CD4-positive, alpha-beta T cell treated with Interleukin-6 at 100 ng/mL for 8 hours (primary cell): Measurements from ENCODE around the gene FBRSL1.
"Not testable (repeated sequence)": the region's sequence is repeated elsewhere in the genome, so short reads cannot be mapped to it uniquely, and the experiment has no call there.

Experiments used
- DNase-seq: peaks from one replicate; pipeline ENCODE4 v3.0.0-alpha.2; 2020; ENCODE audit warnings: mixed read lengths, low spot score

Gene FBRSL1

DNA sequence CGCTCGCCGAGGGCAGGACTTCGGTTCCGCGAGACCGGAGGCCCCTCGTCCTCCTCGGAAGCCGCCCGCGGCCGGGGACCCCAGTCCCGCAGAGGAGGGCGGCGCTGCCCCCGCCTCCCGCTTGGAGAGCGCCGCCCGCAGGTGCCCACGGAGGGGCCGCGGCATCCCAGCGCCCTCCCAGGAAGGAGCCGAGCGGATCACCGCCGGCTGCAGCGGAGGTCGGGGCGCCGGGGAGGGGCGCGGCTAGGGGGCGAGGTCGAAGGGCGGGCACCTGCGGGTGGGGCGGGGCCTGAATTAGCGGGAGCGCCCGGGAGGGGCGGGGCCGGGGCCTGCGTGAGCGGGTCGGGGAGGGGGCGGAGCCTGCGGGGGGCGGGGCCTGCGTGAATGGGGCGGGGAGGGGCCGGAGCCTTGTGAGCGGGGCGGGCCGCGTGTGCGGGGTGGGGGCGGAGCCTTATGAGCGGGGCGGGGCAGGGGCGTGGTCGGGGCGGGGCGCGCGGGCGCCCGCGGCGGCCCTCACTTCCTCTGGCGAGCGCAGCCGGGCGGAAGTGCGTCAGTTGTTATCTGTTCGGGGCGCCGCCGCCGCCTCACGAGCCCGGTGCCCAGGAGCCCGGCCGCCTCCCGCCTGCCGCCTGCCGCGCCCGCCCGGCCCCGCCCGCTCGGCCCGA lies at the start of gene FBRSL1:
TSS of gene FBRSL1 (plus strand) at position 550 of the 665 bp plus-strand sequence.
- DNase-seq: peak; percentile 96

DNA sequence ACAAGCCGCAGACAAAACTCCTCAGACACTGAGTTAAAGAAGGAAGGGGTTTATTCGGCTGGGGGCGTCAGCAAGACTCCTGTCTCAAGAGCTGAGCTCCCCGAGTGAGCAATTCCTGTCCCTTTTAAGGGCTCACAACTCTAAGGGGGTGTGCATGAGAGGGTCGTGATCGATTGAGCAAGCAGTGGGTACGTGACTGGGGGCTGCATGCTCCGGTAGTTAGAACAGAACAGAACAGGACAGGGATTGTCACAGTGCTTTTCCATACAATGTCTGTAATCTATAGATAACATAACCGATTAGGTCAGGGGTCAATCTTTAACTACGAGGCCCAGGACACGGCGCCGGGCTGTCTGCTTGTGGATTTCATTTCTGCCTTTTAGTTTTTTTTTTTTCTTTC lies 49.5 kb upstream of the FBRSL1 start:
- DNase-seq: not testable (repeated sequence)

GRCh38 chr12:132441871-132442863 lies 47.8 kb upstream of the FBRSL1 start:
- no peak for DNase-seq

GRCh38 chr12:132443091-132443490 lies 46.9 kb upstream of the FBRSL1 start:
- no peak for DNase-seq

DNA sequence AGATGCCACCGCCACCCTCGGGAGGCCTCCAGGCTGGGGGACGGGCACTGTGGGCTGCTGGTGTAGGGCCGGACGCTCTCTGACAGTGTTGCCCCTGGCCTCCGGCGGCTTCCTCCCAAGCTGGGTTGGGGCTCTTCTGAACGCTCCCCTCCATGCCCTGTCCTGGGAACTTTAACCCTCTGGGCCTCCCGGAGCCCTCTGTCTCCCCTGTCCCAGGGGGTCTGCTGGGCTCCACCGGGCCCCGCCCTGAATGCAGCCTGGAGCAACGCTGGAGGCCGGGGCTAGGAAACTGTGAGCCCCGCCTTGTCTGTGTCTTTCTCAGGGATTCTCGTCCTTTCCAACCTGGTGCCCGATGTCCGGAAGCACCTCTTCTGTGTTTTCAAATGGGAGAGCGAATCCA lies 45.7 kb upstream of the FBRSL1 start:
- DNase-seq: no peak

DNA sequence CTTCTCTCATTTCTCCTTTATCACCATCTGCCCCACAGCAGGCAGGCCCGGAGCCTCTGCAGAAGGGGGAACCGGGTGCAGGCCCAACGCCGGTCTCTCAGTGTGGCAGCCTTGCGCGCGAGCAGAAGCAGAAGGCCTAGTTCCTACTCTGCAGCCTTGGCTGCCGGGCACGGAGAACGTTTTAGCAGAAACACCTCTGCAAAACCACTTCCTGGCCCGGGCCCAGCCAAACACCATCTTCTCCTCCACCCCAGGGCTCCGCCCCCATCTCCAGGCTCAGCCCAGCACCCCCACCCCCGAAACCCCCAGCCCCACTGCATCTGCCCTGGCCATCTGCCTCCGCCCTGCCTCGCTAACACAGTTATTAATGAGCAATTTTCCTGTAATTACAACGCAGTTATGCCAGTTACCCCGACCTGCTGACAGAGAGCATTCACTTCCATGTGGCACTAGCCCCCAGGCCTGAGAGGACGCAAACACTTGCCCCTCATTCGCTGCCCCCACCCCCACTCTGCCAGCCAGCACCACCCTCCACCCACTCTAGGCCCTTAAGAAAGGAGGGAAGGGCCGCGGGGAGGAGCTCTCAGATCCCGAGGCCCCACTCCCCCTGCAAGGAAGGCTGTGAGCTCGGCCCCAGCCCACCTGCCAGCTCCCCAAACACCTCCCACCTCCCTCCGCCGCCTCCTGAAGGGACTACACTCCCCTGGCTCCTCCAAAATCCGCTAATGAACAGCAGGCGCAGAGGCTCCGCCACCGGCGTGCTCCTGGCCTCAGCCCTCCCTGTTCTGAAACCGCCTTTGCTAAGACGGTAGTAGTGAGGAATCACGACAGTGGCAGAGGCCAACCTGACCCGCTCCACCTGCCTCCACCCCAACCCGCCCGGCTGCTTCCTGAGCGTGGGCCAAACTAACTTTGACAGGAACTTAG lies 44.7 kb upstream of the FBRSL1 start:
- DNase-seq: peak; percentile 89

- peak; percentile 75 for DNase-seq
These were observed 43.9 kb upstream of the FBRSL1 start for GRCh38 chr12:132445884-132446632.

DNA sequence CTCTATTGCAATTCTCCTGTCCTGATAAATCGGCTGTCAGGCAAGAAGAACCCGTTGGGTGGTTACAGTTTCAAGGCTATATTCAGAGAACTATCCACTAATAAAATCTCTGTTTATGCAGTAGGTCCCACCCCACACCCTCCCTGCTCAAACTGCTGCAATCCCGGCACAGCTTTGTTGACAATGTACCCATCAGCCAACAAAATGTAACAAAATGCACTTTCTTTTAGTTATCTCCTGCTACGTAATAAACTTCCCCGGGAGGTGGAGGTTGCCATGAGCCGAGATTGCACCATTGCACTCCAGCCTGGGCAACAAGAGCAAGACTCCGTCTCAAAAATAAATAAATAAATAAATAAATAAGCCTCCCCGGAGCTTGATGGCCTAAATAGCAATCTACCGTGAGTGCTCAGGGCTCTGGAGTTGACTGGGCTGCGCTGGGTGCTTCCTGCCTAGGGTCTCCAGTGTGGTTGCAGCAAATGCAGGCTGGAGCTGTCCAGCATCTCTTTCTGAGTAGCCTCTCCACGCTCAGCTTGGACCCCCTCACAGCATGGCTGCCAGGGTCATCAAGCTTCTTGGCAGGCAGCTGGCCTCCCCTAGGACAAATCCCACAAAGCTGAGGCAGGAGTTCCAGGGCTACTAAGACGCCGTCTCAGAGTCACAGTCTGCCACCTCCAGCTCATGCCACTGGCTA lies 43.2 kb upstream of the FBRSL1 start:
- no peak for DNase-seq

- no peak for DNase-seq
These were observed 42.6 kb upstream of the FBRSL1 start for GRCh38 chr12:132447327-132447720.

DNA sequence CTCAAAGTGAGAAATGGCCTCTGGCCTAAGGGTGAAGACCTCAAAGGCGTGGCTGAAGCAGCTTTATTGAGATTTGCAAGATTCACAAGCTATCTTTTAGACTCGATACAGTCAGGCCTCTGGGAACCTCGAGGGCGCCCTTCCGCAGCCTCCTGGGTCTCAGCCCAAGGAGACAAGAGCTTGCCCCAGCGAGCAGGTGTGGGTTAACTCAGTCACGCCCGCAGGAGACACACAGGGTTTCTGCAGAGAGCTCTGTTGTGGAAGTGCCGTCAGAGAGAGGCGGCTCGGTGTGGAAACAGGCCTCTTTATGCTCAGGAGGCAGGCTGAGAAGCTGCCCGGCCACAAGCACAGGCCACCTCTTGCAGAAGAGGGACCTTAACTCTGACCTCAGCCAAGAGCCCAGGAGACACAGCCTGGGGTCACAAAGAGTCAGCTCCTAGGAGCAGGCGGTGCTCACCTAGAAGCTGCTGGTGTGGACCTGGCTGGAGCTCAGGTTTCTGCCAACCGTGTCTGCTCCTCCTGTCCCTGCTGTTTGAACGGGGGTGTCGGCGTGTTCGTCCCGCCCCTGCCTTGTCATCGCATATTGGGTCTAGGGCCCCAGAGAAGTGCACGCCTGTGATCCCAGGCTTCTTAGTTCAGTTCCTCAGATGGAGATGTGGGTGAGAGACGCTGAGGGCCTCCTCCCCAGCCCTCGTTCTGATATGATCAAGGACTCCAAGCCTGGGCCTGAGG lies 42.1 kb upstream of the FBRSL1 start:
- DNase-seq: no peak

DNA sequence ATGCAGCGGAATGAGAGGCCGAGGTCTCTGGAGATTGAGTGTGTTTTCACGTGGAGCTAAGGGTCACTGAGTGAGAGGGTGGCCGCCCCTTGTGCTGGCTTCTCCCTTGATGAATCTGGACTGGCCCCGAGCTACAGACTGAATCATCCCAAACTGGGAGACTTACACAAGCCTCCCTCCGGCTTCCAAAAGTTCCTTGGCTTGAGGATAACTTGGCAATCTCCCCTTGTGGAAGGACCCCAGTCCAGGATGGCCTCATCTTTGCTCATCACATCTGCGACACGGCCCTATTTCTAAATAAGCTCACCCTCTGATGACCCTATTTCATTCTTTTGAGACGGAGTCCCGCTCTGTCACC lies 41.5 kb upstream of the FBRSL1 start:
- DNase-seq: no peak

DNA sequence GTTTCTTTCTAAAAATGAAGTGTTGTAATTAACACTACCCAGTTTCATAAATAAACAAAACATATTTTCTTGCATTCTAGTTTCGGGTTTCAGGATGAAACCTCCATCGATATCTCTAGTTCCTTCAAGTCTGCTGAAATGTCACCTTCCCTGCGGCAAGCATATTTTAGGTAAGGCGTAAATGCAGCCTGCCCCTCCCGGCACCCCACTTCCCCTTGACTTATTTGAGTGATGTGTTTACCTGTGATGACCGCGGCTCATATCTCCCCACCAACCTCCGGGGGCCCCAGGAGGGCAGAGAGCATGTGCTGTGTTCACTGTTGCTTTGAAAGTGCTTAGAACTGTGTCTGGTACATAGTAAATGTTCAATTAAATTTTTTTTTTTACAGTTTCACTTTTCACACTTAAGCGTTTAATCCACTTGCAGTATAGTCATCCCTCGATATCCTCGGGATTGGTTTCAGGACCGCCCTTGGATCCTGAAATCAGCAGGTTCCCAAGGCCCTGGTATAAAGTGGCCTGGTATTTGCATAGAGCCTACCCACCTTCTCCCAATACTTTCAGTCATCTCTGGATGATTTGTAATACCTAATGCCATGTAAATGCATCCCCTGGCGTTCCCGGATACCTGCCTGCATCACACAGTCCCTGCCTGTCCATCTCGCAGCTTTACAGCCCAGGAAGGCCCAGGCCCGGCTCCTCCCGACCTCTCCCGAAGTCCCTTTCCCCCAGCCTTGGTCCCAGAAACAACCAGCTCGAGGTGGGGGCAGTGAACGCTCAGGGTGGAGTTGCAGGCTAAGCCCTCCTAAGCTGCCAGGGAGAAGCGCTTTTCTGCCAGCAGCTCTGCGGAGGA lies 40.2 kb upstream of the FBRSL1 start:
- DNase-seq: no peak

DNA sequence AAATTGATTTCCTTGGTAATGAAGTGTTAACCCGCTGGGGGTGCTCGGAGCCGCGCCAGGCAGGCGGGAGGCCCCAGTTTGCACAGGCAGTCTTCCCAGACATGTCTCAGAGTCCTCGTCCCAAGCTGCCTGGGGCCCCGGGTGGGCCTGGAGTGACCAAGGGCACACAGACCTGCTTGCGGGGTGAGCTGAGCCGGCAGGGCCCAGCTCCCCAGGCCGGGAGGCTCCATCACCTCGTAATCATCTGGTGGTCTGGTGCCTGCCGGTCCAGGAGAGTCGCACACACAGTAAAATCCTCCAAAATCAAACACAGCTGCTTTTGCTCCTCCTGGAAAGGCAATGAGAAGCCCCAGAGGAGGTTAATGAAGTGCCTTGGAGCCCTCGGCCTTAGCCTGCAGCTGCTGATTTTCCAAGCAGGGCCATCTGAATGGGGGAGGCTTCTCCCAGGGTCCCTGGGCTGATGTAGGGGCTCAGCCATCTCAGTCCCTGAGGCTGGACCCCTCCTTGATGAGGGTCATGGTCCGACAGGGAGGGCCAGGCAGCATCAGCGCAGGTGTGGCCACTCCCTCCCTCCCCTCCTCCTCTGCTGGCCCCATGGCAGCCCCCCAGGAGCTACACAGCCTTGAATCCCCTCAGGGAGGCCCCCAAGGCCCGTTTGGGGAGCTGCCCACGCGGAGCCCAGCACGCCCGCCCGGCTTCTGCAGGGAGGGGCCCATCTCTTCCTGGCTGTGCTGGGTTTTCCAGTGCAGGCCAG lies 39.4 kb upstream of the FBRSL1 start:
- no peak for DNase-seq

GRCh38 chr12:132451172-132451835 lies 38.6 kb upstream of the FBRSL1 start:
- no peak for DNase-seq

- DNase-seq: no peak
These were observed 38.1 kb upstream of the FBRSL1 start for GRCh38 chr12:132451836-132452195.

GRCh38 chr12:132452596-132453350 lies 37.2 kb upstream of the FBRSL1 start:
- DNase-seq: no peak
